Naive thymus-derived CD8-positive, alpha-beta T cell (primary cell): ENCODE results near the gene MAPK10. TPM values are rescaled to one million over a fixed set of nuclear protein-coding genes. Genes with fewer than 3 reads are reported as not detected.
"Not testable (repeated sequence)": the region's sequence is repeated elsewhere in the genome, so short reads cannot be mapped to it uniquely, and the experiment has no call there.

Source experiments
- ATAC-seq, 2 donors: fragments of 150-1000 bp; cut with Tn5 transposase in 1 of 2; sonication (Bioruptor Pico), chemical (Tn5 transposase) in 1 of 2; 1 replicate in 1 of 2; 2 replicates in 1 of 2; pipeline ENCODE4 v1.10.0; 2021; ENCODE audit warnings: mild to moderate bottlenecking in 2 of 2, moderate library complexity in 2 of 2
- POLR2A ChIA-PET: fragments of 350-600 bp; sonication (Branson Sonifier 250); formaldehyde crosslinking; loops from one replicate; lab custom pipeline; 2021; ENCODE audit warnings: antibody characterized with exemption; lab: Charles Lee
- DNase-seq, 10 donors: peaks; one replicate each; pipeline versions ENCODE4 v3.0.0 to v3.0.0-alpha.2; 2020 to 2022
- H3K27ac Mint-ChIP-seq, 10 donors: one replicate each; pipeline ENCODE4 v1.8.0; 2020 to 2022; ENCODE audit warnings: mild to moderate bottlenecking in 10 of 10, mixed read lengths in 10 of 10, moderate library complexity in 4 of 10, inconsistent platforms in 1 of 10
- H3K27me3 Mint-ChIP-seq, 5 donors: one replicate each; pipeline ENCODE4 v1.8.0; 2021 to 2022; ENCODE audit warnings: mixed read lengths in 5 of 5
- H3K36me3 Mint-ChIP-seq, 3 donors: one replicate each; pipeline ENCODE4 v1.8.0; 2020 to 2022; ENCODE audit warnings: mixed read lengths in 3 of 3, mild to moderate bottlenecking in 2 of 3, inconsistent platforms in 1 of 3
- H3K4me1 Mint-ChIP-seq, 4 donors: one replicate each; pipeline ENCODE4 v1.8.0; 2021 to 2022; ENCODE audit warnings: mixed read lengths in 4 of 4
- H3K4me3 Mint-ChIP-seq, 10 donors: one replicate each; pipeline ENCODE4 v1.8.0; 2020 to 2022; ENCODE audit warnings: mild to moderate bottlenecking in 10 of 10, mixed read lengths in 10 of 10, moderate library complexity in 6 of 10, inconsistent platforms in 1 of 10
- H3K9me3 Mint-ChIP-seq, 9 donors: one replicate each; pipeline ENCODE4 v1.8.0; 2020 to 2022; ENCODE audit warnings: mixed read lengths in 9 of 9, mild to moderate bottlenecking in 3 of 9, inconsistent platforms in 1 of 9, moderate library complexity in 1 of 9
- polyA plus RNA-seq, 3 donors: library from polyadenylated mRNA; unstranded; fragments of 300-500 nt; fragmentation: Illumina TruSeq; gene quantifications; one replicate each; pipeline ENCODE4 v1.2.3, GENCODE V29; 2021
- total RNA-seq, 8 experiments: library from RNA in 2 of 8; stranded (reverse) in 2 of 8; gene quantifications; one replicate each; pipeline ENCODE4 v1.2.3 and lab custom pipeline; 2021 to 2026

The MAPK10 gene
- total and polyA plus RNA-seq, 5 experiments from 2014 or later = not detected

DNA sequence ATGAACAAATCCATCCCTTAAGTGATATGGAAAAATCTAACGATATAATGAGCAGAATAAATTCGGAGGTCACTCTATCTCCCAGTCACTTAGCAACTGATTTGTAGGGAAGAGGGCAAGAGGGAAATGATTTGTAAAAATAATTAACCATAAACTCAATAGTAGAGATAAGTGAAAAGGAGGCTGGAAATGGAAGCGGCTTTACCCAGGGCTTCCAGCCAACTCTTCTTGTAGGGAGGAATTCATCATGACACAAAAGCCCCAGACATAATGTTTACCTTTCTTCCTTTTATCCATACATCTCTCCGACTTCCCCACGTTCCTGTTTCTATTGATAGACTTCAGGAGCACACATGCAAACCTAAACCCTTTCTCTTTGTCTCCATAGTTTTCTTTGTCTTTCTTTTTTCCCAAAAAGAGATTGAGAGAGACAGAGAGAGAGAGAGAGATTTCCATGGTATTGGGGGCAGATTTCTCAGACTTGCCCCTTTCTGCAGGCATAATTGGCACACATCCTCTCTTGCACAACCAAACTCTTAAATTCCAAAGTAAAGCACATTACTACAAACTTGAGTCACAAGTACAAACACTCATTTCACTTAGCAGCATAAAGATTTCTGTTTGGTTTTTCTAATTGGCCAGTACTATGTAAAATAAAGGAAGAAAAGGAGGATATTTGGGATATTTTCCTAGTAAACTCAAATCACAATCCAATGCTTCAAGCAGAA, 140.9 kb downstream of the MAPK10 start:
- H3K27ac Mint-ChIP-seq = no peak overlapping the region
- H3K27me3 Mint-ChIP-seq = no peaks in the 10 kb centered on the region
- no peak overlapping the region for H3K4me3 Mint-ChIP-seq
- POLR2A ChIA-PET = no interaction called here
- peaks cover 2 to 30% (median 6%) of the 10 kb centered on the region in 9 donors for H3K9me3 Mint-ChIP-seq
- DNase-seq (no peak), ATAC-seq (no peak)
- peaks cover 0 to 4% (median 0%) of the 10 kb centered on the region in 4 donors for H3K4me1 Mint-ChIP-seq
- peaks cover 0 to 4% (median 0%) of the 10 kb centered on the region in 3 donors for H3K36me3 Mint-ChIP-seq

DNA sequence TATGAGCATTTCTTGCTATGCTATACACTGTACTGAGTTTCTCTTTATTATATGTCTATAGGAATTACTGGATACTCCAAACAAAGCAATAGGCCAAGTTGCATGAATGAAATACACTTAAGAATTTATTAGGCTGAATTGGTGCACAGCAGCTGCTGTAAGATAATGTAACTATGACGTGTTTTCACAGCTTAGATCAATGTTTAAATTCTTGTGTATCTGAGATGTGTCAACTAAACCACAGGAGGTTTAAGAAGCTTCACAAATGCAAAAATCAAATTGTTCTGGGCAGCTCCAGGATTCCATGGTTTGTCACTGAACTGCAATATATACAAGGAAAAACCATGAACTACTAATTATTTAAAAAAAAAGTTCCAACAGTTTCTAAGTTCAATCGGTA, 156.7 kb downstream of the MAPK10 start:
- H3K4me1 Mint-ChIP-seq = no peaks in the 10 kb centered on the region
- no peak overlapping the region for H3K4me3 Mint-ChIP-seq
- H3K36me3 Mint-ChIP-seq = no peaks in the 10 kb centered on the region
- ATAC-seq (no peak), DNase-seq (no peak)
- H3K9me3 Mint-ChIP-seq = peaks cover 0 to 2% (median 0%) of the 10 kb centered on the region in 9 donors
- POLR2A ChIA-PET = no interaction called here
- H3K27me3 Mint-ChIP-seq = peaks cover 0 to 1% (median 0%) of the 10 kb centered on the region in 5 donors
- H3K27ac Mint-ChIP-seq = no peak overlapping the region

DNA sequence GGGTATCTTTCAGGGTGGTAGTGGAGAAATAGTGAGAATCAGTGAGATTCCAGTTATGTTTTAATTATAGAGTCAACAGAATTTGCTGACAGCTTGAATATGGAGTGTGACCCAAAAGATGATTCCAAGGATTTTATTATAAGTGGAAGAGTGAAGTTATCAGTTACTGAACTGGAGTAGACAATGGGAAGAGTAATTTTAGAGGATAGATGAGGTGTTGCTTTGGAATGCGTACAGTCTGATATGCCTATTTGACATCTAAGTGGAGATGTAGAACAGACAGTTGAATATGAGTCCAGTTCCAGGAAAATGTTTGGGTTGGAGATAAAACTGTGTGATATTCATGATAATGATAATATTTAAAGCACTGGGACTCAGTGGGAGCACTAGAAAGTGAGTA, 174.2 kb downstream of the MAPK10 start:
- Mint-ChIP-seq H3K4me3 (no peak overlapping the region), H3K27ac (no peak overlapping the region), H3K4me1 (no peaks in the 10 kb centered on the region), H3K9me3 (peaks cover 6 to 35% (median 16%) of the 10 kb centered on the region in 9 donors), H3K36me3 (no peaks in the 10 kb centered on the region), H3K27me3 (no peaks in the 10 kb centered on the region)
- no peak for ATAC-seq
- no peak for DNase-seq
- POLR2A ChIA-PET = no interaction called here

DNA sequence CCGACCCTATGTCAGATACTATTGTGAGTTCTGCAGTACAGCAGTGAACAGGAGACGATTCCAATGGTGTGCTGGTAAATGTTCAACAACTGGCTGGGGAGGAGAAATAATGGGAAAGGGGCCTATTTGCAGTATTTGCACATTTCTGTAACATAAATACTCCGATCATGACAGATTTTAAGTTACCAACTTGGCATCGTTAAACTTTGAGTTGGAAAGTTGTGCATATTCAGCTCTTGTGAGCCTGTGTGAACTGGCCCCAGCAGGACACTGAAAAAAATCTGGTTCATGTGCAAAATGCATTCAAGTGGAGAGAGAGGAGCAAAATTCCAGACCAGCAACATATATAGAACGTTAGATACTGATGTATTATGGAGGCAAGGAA, 175.0 kb downstream of the MAPK10 start:
- no peak overlapping the region for H3K27ac Mint-ChIP-seq
- POLR2A ChIA-PET = no interaction called here

DNA sequence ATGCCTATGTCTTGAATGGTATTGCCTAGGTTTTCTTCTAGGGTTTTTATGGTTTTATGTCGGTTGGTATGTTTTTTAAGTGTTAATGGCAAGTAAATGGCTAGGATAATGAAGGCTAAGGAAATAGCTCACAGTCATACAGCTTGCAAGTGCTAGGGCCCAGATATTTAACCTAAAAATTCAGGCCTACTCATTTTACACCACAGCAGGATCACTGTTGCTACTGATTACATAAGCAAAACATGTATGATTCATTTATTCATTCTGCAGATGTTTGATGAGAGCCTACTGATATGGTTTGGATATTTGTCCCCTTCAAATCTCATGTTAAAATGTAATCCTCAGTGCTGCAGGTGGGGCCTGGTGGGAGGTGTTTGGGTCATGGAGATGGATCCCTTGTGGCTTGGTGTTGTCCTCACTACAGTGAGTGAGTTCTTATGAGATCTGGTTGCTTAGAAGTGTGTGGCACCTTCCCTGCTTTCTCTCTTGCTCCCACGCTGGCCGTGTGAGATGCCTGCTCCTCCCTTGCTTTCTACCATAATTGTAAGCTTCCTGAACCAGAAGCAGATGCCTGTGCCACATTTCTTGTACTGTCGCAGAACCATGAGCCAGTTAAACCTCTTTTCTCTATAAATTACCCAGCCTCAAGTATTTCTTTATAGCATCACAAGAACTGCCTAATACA, 175.5 kb downstream of the MAPK10 start:
- no peak for DNase-seq

More for the DNA sequence above, 175.0 kb downstream of the MAPK10 start:
- H3K4me1 Mint-ChIP-seq = no peaks in the 10 kb centered on the region
- DNase-seq = no peak
- H3K36me3 Mint-ChIP-seq = no peaks in the 10 kb centered on the region
- no peak for ATAC-seq
- H3K9me3 Mint-ChIP-seq = peaks cover 6 to 36% (median 12%) of the 10 kb centered on the region in 9 donors
- H3K4me3 Mint-ChIP-seq = no peak overlapping the region
- no peaks in the 10 kb centered on the region for H3K27me3 Mint-ChIP-seq

DNA sequence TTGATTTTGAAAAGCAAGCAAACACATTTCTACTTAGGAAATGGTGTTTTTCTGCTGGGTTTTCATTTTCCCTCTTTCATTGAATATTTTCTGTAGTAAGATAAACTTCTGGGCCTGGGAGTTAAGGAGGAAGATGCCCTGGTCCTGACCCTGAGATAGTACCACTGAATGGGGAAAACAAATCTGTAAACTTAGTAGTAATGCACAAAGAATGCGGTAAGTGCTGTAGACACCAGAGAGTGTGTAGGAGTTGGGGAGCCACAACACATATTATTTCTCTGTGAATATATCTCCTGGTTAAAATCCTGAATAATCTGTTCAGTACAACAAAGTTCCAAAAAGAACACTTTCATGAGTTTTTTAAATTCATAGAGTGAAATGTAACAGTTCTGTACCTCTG, 178.3 kb downstream of the MAPK10 start:
- H3K36me3 Mint-ChIP-seq = no peaks in the 10 kb centered on the region
- peaks cover 2 to 38% (median 8%) of the 10 kb centered on the region in 9 donors for H3K9me3 Mint-ChIP-seq
- H3K4me3 Mint-ChIP-seq = no peak overlapping the region
- H3K27ac Mint-ChIP-seq = no peak overlapping the region
- POLR2A ChIA-PET = no interaction called here
- no peaks in the 10 kb centered on the region for H3K27me3 Mint-ChIP-seq
- no peaks in the 10 kb centered on the region for H3K4me1 Mint-ChIP-seq
- ATAC-seq (no peak), DNase-seq (no peak)

More for the DNA sequence above, 175.5 kb downstream of the MAPK10 start:
- H3K9me3 Mint-ChIP-seq = peaks cover 5 to 36% (median 9%) of the 10 kb centered on the region in 9 donors
- H3K27me3 Mint-ChIP-seq = no peaks in the 10 kb centered on the region
- POLR2A ChIA-PET = no interaction called here
- H3K36me3 Mint-ChIP-seq = no peaks in the 10 kb centered on the region
- H3K27ac Mint-ChIP-seq = no peak overlapping the region
- H3K4me1 Mint-ChIP-seq = no peaks in the 10 kb centered on the region
- no peak for ATAC-seq
- no peak overlapping the region for H3K4me3 Mint-ChIP-seq

DNA sequence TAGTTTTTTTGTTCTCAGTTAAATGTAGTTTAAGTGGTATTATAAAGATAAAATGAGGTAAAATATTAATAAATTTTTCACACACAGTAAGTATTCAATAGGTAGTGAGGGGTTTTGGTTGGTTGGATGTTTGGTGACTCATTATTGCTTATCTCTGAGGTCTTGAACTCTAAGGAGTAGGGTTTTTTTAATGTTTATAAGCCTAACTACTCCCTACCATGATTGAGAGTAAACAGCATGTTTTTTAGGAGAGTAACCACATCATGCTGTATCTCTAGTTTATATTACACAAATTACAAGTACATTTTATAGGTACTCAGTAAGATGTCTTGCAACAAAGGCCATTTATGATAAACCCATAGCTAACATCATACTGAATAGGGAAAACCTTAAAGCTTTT, 181.6 kb downstream of the MAPK10 start:
- no peak for ATAC-seq
- no peak overlapping the region for H3K4me3 Mint-ChIP-seq
- H3K27ac Mint-ChIP-seq = no peak overlapping the region
- no peaks in the 10 kb centered on the region for H3K36me3 Mint-ChIP-seq
- H3K4me1 Mint-ChIP-seq = no peaks in the 10 kb centered on the region
- no peaks in the 10 kb centered on the region for H3K27me3 Mint-ChIP-seq
- peaks cover 0 to 34% (median 5%) of the 10 kb centered on the region in 9 donors for H3K9me3 Mint-ChIP-seq
- POLR2A ChIA-PET = no interaction called here
- no peak for DNase-seq

DNA sequence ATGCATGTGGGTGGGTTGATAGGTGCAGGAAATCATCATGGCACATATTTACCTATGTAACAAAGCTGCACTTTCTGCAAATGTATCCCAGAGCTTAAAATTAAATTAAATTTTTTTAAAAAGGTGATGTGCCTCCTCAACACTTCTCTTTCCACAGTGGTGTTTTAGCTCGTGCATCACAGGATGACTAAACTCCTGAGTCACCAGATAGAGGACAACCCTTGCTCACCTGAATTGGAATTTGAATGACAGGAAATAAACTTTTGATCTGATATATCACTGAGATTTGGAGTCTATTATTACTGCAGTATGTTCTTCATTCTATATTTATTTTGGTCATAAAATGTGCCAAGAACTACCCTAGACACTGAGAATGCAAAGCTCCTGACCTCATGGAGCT, 185.3 kb downstream of the MAPK10 start:
- Mint-ChIP-seq H3K27me3 (no peaks in the 10 kb centered on the region), H3K4me3 (no peak overlapping the region), H3K9me3 (peaks cover 0 to 20% (median 5%) of the 10 kb centered on the region in 9 donors), H3K27ac (no peak overlapping the region), H3K4me1 (no peaks in the 10 kb centered on the region), H3K36me3 (no peaks in the 10 kb centered on the region)
- POLR2A ChIA-PET = no interaction called here
- ATAC-seq (no peak), DNase-seq (no peak)

DNA sequence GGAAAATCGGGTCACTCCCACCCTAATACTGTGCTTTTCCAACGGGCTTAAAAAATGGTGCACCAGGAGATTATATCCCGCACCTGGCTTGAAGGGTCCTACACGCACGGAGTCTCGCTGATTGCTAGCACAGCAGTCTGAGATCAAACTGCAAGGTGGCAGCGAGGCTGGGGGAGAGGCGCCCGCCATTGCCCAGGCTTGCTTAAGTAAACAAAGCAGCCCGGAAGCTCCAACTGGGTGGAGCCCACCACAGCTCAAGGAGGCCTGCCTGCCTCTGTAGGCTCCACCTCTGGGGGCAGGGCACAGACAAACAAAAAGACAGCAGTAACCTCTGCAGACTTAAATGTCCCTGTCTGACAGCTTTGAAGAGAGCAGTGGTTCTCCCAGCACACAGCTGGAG, 191.5 kb downstream of the MAPK10 start:
- H3K27ac Mint-ChIP-seq, H3K36me3 Mint-ChIP-seq, ATAC-seq, H3K4me3 Mint-ChIP-seq, H3K4me1 Mint-ChIP-seq, H3K27me3 Mint-ChIP-seq, POLR2A ChIA-PET, DNase-seq: not testable (repeated sequence)
- H3K9me3 Mint-ChIP-seq = peaks cover 0 to 11% (median 4%) of the 10 kb centered on the region in 9 donors

DNA sequence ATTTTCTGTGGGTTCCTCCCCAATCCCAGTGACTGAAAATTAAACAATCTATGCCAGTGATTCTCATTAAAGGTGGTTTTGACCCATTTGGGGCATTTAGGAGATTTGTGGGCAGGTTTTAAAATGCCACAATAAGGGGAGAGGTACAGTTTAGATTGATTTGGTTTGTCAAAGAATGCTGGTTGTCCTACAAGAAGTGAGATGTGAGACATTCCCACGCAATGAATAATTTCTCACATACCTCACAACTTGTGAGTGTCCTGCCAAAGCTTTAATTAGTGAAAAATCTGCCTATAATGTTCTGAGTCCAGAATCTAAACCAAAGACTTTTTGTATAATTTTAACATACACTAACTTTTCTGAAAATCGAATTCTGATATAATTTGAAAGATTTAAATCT, 199.4 kb downstream of the MAPK10 start:
- H3K36me3 Mint-ChIP-seq = no peaks in the 10 kb centered on the region
- peaks cover 0 to 10% (median 0%) of the 10 kb centered on the region in 9 donors for H3K9me3 Mint-ChIP-seq
- H3K4me1 Mint-ChIP-seq = no peaks in the 10 kb centered on the region
- no peak overlapping the region for H3K27ac Mint-ChIP-seq
- no peak overlapping the region for H3K4me3 Mint-ChIP-seq
- H3K27me3 Mint-ChIP-seq = no peaks in the 10 kb centered on the region
- POLR2A ChIA-PET = no interaction called here
- ATAC-seq (no peak), DNase-seq (no peak)

DNA sequence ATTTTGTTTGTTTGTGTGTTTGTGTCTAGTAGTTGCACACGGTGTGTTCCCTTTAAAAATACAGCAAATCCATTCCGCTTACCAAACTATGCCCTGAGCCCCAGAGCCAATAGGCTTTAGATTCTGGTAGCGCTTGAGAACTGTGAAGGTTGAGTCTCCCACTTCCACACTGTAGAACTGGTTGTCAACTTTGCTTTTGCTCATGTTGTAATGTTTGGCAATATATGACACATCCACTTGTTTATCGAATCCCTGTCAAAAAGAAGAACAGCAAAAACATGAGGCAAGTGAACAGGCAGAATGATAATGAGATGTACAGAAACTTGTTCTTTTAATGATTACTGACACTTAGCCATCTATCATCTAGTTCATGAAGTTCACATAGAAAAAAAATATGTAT, 200.6 kb downstream of the MAPK10 start:
- no peaks in the 10 kb centered on the region for H3K4me1 Mint-ChIP-seq
- ATAC-seq (no peak), DNase-seq (no peak)
- no peaks in the 10 kb centered on the region for H3K36me3 Mint-ChIP-seq
- POLR2A ChIA-PET = no interaction called here
- H3K4me3 Mint-ChIP-seq = no peak overlapping the region
- no peak overlapping the region for H3K27ac Mint-ChIP-seq
- no peaks in the 10 kb centered on the region for H3K27me3 Mint-ChIP-seq
- peaks cover 0 to 5% (median 0%) of the 10 kb centered on the region in 9 donors for H3K9me3 Mint-ChIP-seq

DNA sequence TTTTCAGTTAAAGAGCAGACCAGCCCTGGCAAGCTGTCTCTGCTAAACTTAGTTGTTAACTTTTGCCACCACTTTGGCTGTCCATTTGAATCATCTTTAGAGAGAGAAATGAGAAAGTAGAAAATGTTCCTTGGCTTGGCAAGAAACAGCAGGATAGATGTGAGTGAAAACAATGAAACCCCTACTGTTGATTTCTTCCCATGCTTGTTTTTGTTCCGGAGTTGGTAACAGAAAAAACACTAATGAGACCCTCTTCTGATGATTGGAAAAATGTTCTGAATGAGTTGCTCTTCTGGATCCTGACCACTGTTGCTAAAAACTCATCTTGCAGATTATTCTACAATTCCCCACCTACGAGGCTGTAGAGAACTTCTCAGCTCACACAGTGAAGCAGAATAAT, 203.3 kb downstream of the MAPK10 start:
- Mint-ChIP-seq H3K36me3 (no peaks in the 10 kb centered on the region), H3K9me3 (peaks cover 0 to 4% (median 0%) of the 10 kb centered on the region in 9 donors), H3K27ac (no peak overlapping the region), H3K27me3 (no peaks in the 10 kb centered on the region), H3K4me1 (no peaks in the 10 kb centered on the region), H3K4me3 (no peak overlapping the region)
- DNase-seq = no peak
- no peak for ATAC-seq
- POLR2A ChIA-PET = no interaction called here

DNA sequence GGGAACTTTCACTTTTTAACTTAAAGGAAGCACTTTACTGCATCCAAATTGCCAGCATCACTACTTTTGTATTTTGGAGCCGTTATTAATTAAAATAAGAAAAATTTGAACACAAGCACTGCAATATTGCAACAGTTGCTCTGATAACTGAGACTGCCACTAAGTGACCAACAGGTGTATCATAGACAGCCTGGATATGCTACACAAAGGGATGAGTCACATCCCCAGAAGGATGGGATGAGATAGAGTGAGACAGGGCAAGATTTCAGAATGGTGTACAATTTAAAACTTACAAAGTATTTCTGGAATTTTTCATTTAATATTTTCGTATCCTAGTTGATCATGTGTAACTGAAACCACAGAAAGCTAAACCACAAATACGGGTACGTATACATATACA, 204.1 kb downstream of the MAPK10 start:
- no peak overlapping the region for H3K27ac Mint-ChIP-seq
- no peaks in the 10 kb centered on the region for H3K4me1 Mint-ChIP-seq
- POLR2A ChIA-PET = no interaction called here
- ATAC-seq = no peak
- no peaks in the 10 kb centered on the region for H3K36me3 Mint-ChIP-seq
- H3K4me3 Mint-ChIP-seq = no peak overlapping the region
- DNase-seq = no peak
- H3K27me3 Mint-ChIP-seq = no peaks in the 10 kb centered on the region
- H3K9me3 Mint-ChIP-seq = peaks cover 0 to 2% (median 0%) of the 10 kb centered on the region in 9 donors
